ENCODE results near the gene DDAH1. TPM values are rescaled to one million over a fixed set of nuclear protein-coding genes. Genes with fewer than 3 reads are reported as not detected.

The DDAH1 gene
- total RNA-seq, 1 experiment from 2014 or later: 87.9 TPM

GRCh38 chr1:85394130-85394529, 70.8 kb downstream of the DDAH1 start:
- no peak for DNase-seq
- no peak overlapping the region for H3K27ac Mint-ChIP-seq (ENCODE audit: unreplicated experiment)
- TF ChIP-seq CTCF (IDR thresholded peaks at IDR 0.05; ENCODE audit: insufficient read depth in 1 of 2, low read depth in 1 of 2, low read length in 1 of 2, severe bottlenecking in 1 of 2, unreplicated experiment in 1 of 2): no peak
- Histone ChIP-seq H3K9me3 (no peaks in the 10 kb centered on the region), H3K4me1 (0 out of 2 replicates have a peak, but pooled peaks cover 6% of the 10 kb centered on the region), H3K27me3 (replicated peaks; ENCODE audit: control insufficient read depth, insufficient read depth, low read length) (no peaks in the 10 kb centered on the region), H3K4me3 (ENCODE audit: low read depth, low read length) (no peak overlapping the region), H3K36me3 (ENCODE audit: control insufficient read depth, insufficient read depth, low read length) (no peaks in the 10 kb centered on the region)
- peaks cover 6% of the 10 kb centered on the region for H3K36me3 Mint-ChIP-seq (ENCODE audit: insufficient read depth, unreplicated experiment)
- no peaks in the 10 kb centered on the region for H3K27me3 Mint-ChIP-seq (ENCODE audit: insufficient read depth, unreplicated experiment)
- no peaks in the 10 kb centered on the region for H3K9me3 Mint-ChIP-seq (ENCODE audit: unreplicated experiment)
- CTCF ChIA-PET: no interaction called here
- no TSS peak for BruUV-seq (replicated peaks)
- intact Hi-C loops (cut with micrococcal nuclease; ENCODE audit: unreplicated experiment): no loop called here
- H3K4me1 Mint-ChIP-seq (ENCODE audit: low read depth, unreplicated experiment): no peaks in the 10 kb centered on the region
- POLR2A ChIA-PET: no interaction called here
- H3K4me3 Mint-ChIP-seq (ENCODE audit: unreplicated experiment): no peak overlapping the region

GRCh38 chr1:85393490-85393889, 71.5 kb downstream of the DDAH1 start:
- no peak for TF ChIP-seq CTCF (IDR thresholded peaks at IDR 0.05; ENCODE audit: insufficient read depth in 1 of 2, low read depth in 1 of 2, low read length in 1 of 2, severe bottlenecking in 1 of 2, unreplicated experiment in 1 of 2)
- H3K27ac Mint-ChIP-seq (ENCODE audit: unreplicated experiment): no peak overlapping the region
- no peak for DNase-seq
- no peaks in the 10 kb centered on the region for H3K27me3 ChIP-seq (replicated peaks; ENCODE audit: control insufficient read depth, insufficient read depth, low read length)
- intact Hi-C loops (cut with micrococcal nuclease; ENCODE audit: unreplicated experiment): no loop called here
- H3K4me1 ChIP-seq: 0 out of 2 replicates have a peak, but pooled peaks cover 3% of the 10 kb centered on the region
- BruUV-seq (replicated peaks): no TSS peak
- peaks cover 6% of the 10 kb centered on the region for H3K36me3 Mint-ChIP-seq (ENCODE audit: insufficient read depth, unreplicated experiment)
- H3K27me3 Mint-ChIP-seq (ENCODE audit: insufficient read depth, unreplicated experiment): no peaks in the 10 kb centered on the region
- H3K9me3 ChIP-seq: no peaks in the 10 kb centered on the region
- H3K36me3 ChIP-seq (ENCODE audit: control insufficient read depth, insufficient read depth, low read length): no peaks in the 10 kb centered on the region
- H3K4me1 Mint-ChIP-seq (ENCODE audit: low read depth, unreplicated experiment): no peaks in the 10 kb centered on the region
- POLR2A ChIA-PET: no interaction called here
- no peak overlapping the region for H3K4me3 ChIP-seq (ENCODE audit: low read depth, low read length)
- H3K4me3 Mint-ChIP-seq (ENCODE audit: unreplicated experiment): no peak overlapping the region
- CTCF ChIA-PET: no interaction called here
- no peaks in the 10 kb centered on the region for H3K9me3 Mint-ChIP-seq (ENCODE audit: unreplicated experiment)

GRCh38 chr1:85388416-85388815, 76.5 kb downstream of the DDAH1 start:
- no peak for TF ChIP-seq CTCF (IDR thresholded peaks at IDR 0.05; ENCODE audit: insufficient read depth in 1 of 2, low read depth in 1 of 2, low read length in 1 of 2, severe bottlenecking in 1 of 2, unreplicated experiment in 1 of 2)
- intact Hi-C loops (cut with micrococcal nuclease; ENCODE audit: unreplicated experiment): no loop called here
- Mint-ChIP-seq H3K27me3 (ENCODE audit: insufficient read depth, unreplicated experiment) (no peaks in the 10 kb centered on the region), H3K4me3 (ENCODE audit: unreplicated experiment) (no peak overlapping the region), H3K27ac (ENCODE audit: unreplicated experiment) (no peak overlapping the region), H3K9me3 (ENCODE audit: unreplicated experiment) (peaks cover 11% of the 10 kb centered on the region), H3K36me3 (ENCODE audit: insufficient read depth, unreplicated experiment) (peaks cover 7% of the 10 kb centered on the region), H3K4me1 (ENCODE audit: low read depth, unreplicated experiment) (no peaks in the 10 kb centered on the region)
- Histone ChIP-seq H3K4me3 (ENCODE audit: low read depth, low read length) (no peak overlapping the region), H3K9me3 (0 out of 2 replicates have a peak, but pooled peaks cover under 1% of the 10 kb centered on the region), H3K36me3 (ENCODE audit: control insufficient read depth, insufficient read depth, low read length) (no peaks in the 10 kb centered on the region), H3K27me3 (replicated peaks; ENCODE audit: control insufficient read depth, insufficient read depth, low read length) (no peaks in the 10 kb centered on the region), H3K4me1 (no peaks in the 10 kb centered on the region)
- POLR2A ChIA-PET: no interaction called here
- BruUV-seq (replicated peaks): no TSS peak
- no peak for DNase-seq
- CTCF ChIA-PET: no interaction called here

All from Caco-2 (cell line).